Stimulated activated CD4-positive, alpha-beta T cell treated with anti-CD3 and anti-CD28 coated beads, Interleukin-12 subunit alpha, Interleukin-12 subunit beta, amount 100 ng/mL, for 48 hours (primary cell): Measurements from ENCODE around the gene EPB41L2.
"Not testable (repeated sequence)": the region's sequence is repeated elsewhere in the genome, so short reads cannot be mapped to it uniquely, and the experiment has no call there.

ENCODE experiments used
- DNase-seq, 3 donors: peaks; one replicate each; pipeline ENCODE4 v3.0.0-alpha.2; 2020; ENCODE audit warnings: low read depth in 2 of 3, low spot score in 1 of 3

The EPB41L2 gene

GRCh38 chr6:131063028-131063763 lies at the start of gene EPB41L2:
Gene EPB41L2, minus strand, starts transcription at chr6:131063245. Its CDS starts 106,760 bp downstream, at chr6:130956485.
- DNase-seq: peak; percentile 55 to 75 (median 59)

DNA sequence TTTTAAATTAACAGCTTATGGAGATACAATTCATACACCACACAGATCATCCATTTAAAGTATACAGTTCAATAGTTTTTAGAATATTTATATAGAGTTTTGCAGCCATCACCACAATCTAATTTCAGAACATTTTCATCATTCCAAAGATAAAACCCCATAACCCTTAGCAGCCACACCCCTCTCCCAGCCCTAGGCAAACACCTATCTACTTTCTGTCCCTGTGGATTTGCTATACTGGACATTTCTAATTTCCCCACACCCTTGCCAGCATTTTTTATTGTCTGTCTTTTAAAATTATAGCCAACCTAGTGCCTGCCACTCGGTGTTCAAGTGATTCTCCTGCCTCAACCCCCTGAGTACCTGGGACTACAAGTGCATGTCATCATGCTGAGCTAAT lies 49.2 kb upstream of the EPB41L2 start:
- no peak for DNase-seq

DNA sequence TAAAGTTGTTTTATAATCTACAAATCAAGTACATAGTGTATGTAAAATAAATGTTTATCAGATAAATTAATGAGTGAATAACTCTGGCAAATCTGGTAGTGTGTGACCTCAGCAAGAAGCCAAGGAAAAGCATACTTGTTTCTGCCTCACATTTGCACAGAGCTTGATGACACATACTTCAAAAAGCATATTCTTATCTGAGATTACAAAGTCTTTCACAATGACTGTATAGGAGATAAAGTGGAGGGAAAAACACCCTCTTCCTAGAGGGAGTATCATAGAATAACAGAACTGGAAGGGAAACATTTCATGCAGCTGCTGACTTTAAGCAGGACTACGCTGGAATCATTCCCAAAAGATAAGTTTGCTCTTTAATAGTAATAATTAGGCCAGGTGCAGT lies 44.1 kb upstream of the EPB41L2 start:
- DNase-seq: no peak

GRCh38 chr6:131103901-131104300 lies 40.9 kb upstream of the EPB41L2 start:
- DNase-seq: no peak

- no peak for DNase-seq
Observed at GRCh38 chr6:131103296-131103695, 40.3 kb upstream of the EPB41L2 start.

- no peak for DNase-seq
Observed at GRCh38 chr6:131101911-131102680, 39.1 kb upstream of the EPB41L2 start.

DNA sequence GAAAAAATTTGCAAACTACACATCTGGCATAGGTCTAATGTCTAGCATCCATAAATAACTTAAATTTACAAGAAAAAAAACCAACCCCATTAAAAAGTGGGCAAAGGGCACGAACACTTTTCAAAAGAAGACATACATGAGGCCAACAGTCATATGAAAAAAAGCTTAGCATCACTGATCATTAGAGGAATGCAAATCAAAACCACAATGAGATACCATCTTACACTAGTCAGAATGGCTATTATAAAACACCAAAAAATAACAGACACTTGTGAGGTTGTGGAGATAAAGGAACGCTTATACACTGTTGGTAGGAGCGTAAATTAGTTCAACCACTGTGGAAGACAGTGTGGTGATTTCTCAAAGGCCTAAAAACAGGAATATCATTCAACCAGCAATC lies 33.7 kb upstream of the EPB41L2 start:
- DNase-seq: no peak

DNA sequence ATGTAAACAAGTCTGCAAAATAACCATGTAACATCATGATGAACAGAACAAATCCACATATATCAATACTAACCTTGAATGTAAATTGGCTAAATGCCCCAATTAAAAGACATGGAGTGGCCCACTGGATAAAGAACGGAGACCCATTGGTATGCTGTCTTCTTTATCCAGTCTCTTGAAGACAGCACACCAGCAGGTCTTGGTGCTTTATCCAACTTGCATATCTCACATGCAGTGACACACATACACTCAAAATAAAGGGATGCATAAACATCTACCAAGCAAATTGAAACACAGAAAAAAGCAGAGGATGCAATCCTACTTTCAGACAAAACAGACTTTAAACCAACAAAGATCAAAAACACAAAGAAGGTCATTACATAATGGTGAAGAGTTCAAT lies 30.3 kb upstream of the EPB41L2 start:
- no peak for DNase-seq

GRCh38 chr6:131091944-131092343 lies 28.9 kb upstream of the EPB41L2 start:
- DNase-seq: not testable (repeated sequence)

GRCh38 chr6:131090339-131090738 lies 27.3 kb upstream of the EPB41L2 start:
- DNase-seq: not testable (repeated sequence)

- no peak for DNase-seq
Observed at GRCh38 chr6:131084982-131085381, 21.9 kb upstream of the EPB41L2 start.

- no peak for DNase-seq
Observed at GRCh38 chr6:131083687-131084086, 20.6 kb upstream of the EPB41L2 start.

DNA sequence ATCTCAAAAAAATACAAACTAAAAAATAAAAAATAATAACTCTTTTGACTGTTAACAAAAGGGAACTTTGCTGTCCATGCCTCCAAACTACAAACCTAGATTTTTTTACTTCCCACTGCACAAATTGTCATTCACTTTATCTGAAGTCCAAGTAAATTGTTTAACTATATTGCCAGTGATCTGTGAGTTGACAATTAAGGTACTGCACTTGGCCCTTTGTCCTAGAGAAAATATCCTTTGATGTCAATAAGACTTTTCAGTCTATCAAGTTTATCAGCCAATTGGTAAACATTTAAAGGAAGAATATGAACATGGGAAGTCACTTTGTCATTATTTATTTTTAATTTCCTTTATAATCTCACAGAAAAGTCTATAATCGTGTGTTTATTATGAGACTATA lies 19.3 kb upstream of the EPB41L2 start:
- DNase-seq: no peak

GRCh38 chr6:131080084-131080483 lies 17.0 kb upstream of the EPB41L2 start:
- DNase-seq: no peak

DNA sequence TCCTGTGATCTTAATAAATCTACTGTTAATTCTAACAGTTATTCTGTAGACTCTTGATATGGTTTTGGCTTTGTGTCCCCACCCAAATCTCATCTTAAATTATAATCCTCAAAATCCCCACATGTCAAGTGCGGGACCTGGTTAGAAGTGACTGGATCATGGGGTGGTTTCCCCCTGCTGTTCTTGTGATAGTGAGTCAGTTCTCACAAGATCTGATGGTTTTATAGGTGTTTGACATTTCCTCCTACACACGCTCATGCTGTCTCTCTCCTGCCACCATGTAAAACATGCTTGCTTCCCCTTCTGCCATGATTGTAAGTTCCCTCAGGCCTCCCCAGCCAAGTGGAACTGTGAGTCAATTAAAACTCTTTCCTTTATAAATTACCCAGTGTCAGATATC lies 10.5 kb upstream of the EPB41L2 start:
- DNase-seq: no peak

DNA sequence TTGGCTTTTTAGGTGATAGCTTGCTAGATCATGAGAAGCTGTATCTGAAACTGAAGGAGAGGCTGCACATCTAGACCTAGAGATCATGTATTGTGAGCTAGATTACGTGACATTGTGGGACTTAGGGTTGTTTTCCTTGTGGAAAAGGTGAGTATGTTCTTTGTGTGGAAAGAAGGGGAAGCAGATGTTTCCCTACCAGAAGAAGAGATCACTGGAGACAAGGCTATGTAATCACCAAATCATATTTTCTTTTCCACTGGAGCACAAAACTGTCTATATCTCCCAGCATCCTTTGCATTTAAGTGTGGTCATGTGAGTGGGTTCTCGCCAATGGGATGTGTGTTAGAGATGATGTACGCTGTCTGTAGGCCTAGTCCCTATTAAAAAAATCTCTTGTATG lies 7.0 kb upstream of the EPB41L2 start:
- DNase-seq: no peak

DNA sequence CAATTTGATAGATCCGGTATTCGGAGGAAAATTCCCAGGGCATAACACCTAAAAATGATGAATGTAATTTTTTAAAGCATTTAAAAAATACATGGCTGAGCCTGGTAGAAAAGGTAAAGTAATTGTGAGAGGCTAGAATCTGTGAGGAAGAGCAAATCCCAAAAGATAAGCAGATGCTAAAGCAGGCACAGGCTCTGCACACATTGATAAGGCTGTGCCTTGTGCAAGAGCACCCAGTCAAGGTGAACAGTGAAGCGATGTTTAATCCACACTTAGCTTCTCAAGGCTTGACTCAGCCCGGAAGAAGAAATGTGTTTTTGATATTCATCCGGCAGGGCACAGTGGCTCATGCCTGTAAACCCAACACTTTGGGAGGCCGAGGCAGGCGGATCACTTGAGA lies 5.1 kb upstream of the EPB41L2 start:
- no peak for DNase-seq

DNA sequence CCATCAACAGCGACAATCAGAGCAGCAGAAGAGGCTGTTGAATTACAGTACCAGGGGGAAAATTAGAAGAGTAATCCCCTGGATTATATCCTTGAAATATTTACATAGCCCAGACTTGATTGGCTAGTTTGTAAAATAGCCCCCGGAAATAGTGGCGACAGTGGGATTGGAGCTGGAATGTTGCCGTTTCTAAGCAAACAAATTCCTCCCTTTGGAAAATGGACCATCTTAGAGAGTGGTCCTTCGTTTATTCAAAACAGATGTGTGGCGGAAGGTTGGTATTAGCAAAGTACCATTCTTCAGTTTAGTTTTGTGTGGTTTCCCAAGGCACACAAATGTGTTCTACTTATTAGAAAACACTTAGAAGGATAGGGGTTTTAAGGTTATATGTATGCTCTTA lies 4.5 kb upstream of the EPB41L2 start:
- DNase-seq: no peak

GRCh38 chr6:131065824-131066171 lies 2.8 kb upstream of the EPB41L2 start:
- no peak for DNase-seq

- DNase-seq: no peak
Observed at GRCh38 chr6:131065112-131065823, 2.2 kb upstream of the EPB41L2 start.

DNA sequence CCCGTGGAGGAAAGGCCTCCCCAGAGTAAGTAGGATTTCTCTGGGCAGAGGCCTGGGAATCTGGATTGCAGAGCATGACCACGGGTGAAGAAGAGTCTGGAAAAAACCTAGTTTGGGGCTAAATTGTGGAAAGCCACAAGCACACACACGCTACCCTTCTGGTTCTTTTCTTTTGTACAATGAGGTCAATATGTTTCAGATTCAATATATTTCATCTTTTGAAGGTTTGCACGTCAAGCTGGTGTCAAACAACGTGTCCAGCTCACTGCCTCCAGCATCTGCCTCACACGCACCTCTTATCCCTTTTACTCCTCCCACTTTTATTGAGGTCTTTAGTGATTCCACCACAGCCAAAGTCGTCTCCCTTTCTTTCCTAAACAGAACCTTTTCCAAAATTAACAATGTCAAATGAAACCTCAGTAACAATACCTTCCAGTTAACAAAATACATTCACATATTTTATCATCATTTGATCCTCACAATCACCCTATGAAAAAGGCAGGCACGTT lies 773 bp upstream of the EPB41L2 start:
- no peak for DNase-seq
